MM.1S (cell line): ENCODE data around the gene AAK1.
A peak's percentile ranks its signal among the peaks of the same experiment; 100 is the strongest.

Experiments
- DNase-seq: peaks from one replicate; pipeline ENCODE4 v3.0.0-alpha.2; 2015
- H2AFZ ChIP-seq: fragments of 300-600 bp; sonication (generic); 2 replicates; pipeline ENCODE4 v1.6.0; 2016; ENCODE audit warnings: antibody characterized with exemption, low read length
- H3F3A ChIP-seq: fragments of 300-600 bp; sonication (generic); 2 replicates; pipeline ENCODE4 v1.6.1; 2016; ENCODE audit warnings: mild to moderate bottlenecking, antibody characterized with exemption, low read length, moderate library complexity, mixed read lengths; ENCODE audit not compliant: insufficient read depth
- H3K27ac ChIP-seq: fragments of 300-600 bp; sonication (generic); 2 replicates; pipeline ENCODE4 v1.5.1; 2016; ENCODE audit warnings: mild to moderate bottlenecking, low read length
- H3K27me3 ChIP-seq: fragments of 300-600 bp; sonication (generic); replicated peaks from 2 replicates; pipeline ENCODE4 v1.6.0; 2016; ENCODE audit warnings: low read length; ENCODE audit not compliant: insufficient read depth
- H3K36me3 ChIP-seq: fragments of 300-600 bp; sonication (generic); replicated peaks from 2 replicates; pipeline ENCODE4 v1.6.1; 2016; ENCODE audit warnings: mild to moderate bottlenecking, low read length, mixed read lengths; ENCODE audit not compliant: insufficient read depth
- H3K4me1 ChIP-seq: fragments of 300-600 bp; sonication (generic); 2 replicates; pipeline ENCODE4 v1.6.1; 2016; ENCODE audit warnings: low read length, mixed read lengths
- H3K4me2 ChIP-seq: fragments of 300-600 bp; sonication (generic); 2 replicates; pipeline ENCODE4 v1.6.0; 2016; ENCODE audit warnings: low read depth, low read length
- H3K4me3 ChIP-seq: fragments of 300-600 bp; sonication (generic); 2 replicates; pipeline ENCODE4 v1.5.1; 2016; ENCODE audit warnings: low read length, mixed read lengths
- H3K79me2 ChIP-seq: fragments of 300-600 bp; sonication (generic); 2 replicates; pipeline ENCODE4 v1.6.1; 2016; ENCODE audit warnings: mixed run types, low read length, mixed read lengths
- H3K9ac ChIP-seq: fragments of 300-600 bp; sonication (generic); 2 replicates; pipeline ENCODE4 v1.6.1; 2016; ENCODE audit warnings: low read length, mixed read lengths
- H3K9me2 ChIP-seq: fragments of 300-600 bp; sonication (generic); replicated peaks from 2 replicates; pipeline ENCODE4 v1.6.1; 2016; ENCODE audit warnings: mild to moderate bottlenecking, low read length, mixed read lengths; ENCODE audit not compliant: insufficient read depth
- H3K9me3 ChIP-seq: fragments of 300-600 bp; sonication (generic); replicated peaks from 2 replicates; pipeline ENCODE4 v1.6.1; 2016; ENCODE audit warnings: mild to moderate bottlenecking, low read length, mixed read lengths; ENCODE audit not compliant: insufficient read depth
- H4K20me1 ChIP-seq: fragments of 300-600 bp; sonication (generic); 2 replicates; pipeline ENCODE4 v1.6.1; 2016; ENCODE audit warnings: mild to moderate bottlenecking, low read length, moderate library complexity, mixed read lengths; ENCODE audit not compliant: insufficient read depth
- EZH2 ChIP-seq: fragments of 300-600 bp; sonication (generic); optimal IDR thresholded peaks from 2 replicates; pipeline ENCODE3; 2017; ENCODE audit warnings: low read depth, mild to moderate bottlenecking, antibody characterized with exemption, low read length, mixed read lengths
- EZH2phosphoT487 ChIP-seq: fragments of 300-600 bp; sonication (generic); IDR thresholded peaks from 2 replicates; pipeline ENCODE4 v1.6.1; 2018; ENCODE audit warnings: antibody characterized with exemption, low read length
- TF ChIP-seq, protein P1 (sequence below): fragments of 300-600 bp; sonication (generic); IDR thresholded peaks from 2 replicates; pipeline ENCODE4 v1.5.1; 2016; ENCODE audit warnings: antibody characterized with exemption, low read length, mixed read lengths

The AAK1 gene

DNA sequence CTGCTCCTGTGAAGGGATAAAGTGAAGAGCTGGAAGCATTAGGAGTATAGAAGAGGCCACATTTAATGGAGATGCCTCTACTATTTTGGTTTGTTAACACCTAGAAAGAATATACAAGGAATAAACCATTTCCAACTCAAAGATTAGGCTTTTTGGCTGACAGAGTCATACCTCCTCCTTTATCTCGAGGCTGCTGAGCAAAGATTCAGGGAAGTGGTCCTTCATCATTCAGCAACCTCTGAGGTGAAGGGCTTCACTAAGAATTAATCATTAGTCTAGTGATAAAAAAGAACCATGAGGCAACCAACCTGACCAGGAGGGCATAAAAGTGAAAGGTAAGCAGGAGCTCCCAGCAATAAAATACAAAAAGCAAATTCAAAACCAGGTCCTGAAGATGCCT is 25.8 kb downstream of the AAK1 start:
- Histone ChIP-seq H3K4me3 (no peak overlapping the region), H2AFZ (no peak overlapping the region), H3K79me2 (peaks cover 44% of the 10 kb centered on the region), H3K4me2 (no peak overlapping the region), H3K4me1 (peaks cover 27% of the 10 kb centered on the region), H3K9ac (no peak overlapping the region), H3K9me3 (no peaks in the 10 kb centered on the region), H4K20me1 (no peaks in the 10 kb centered on the region), H3F3A (peaks cover 11% of the 10 kb centered on the region; the same call in 1 of the 2 replicates), H3K36me3 (no peaks in the 10 kb centered on the region), H3K27me3 (no peaks in the 10 kb centered on the region), H3K9me2 (no peaks in the 10 kb centered on the region), H3K27ac (no peak overlapping the region)
- no peak for DNase-seq
- TF ChIP-seq, protein P1, sequence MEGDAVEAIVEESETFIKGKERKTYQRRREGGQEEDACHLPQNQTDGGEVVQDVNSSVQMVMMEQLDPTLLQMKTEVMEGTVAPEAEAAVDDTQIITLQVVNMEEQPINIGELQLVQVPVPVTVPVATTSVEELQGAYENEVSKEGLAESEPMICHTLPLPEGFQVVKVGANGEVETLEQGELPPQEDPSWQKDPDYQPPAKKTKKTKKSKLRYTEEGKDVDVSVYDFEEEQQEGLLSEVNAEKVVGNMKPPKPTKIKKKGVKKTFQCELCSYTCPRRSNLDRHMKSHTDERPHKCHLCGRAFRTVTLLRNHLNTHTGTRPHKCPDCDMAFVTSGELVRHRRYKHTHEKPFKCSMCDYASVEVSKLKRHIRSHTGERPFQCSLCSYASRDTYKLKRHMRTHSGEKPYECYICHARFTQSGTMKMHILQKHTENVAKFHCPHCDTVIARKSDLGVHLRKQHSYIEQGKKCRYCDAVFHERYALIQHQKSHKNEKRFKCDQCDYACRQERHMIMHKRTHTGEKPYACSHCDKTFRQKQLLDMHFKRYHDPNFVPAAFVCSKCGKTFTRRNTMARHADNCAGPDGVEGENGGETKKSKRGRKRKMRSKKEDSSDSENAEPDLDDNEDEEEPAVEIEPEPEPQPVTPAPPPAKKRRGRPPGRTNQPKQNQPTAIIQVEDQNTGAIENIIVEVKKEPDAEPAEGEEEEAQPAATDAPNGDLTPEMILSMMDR, result no peak
- no peak for TF ChIP-seq EZH2
- no peak for TF ChIP-seq EZH2phosphoT487

DNA sequence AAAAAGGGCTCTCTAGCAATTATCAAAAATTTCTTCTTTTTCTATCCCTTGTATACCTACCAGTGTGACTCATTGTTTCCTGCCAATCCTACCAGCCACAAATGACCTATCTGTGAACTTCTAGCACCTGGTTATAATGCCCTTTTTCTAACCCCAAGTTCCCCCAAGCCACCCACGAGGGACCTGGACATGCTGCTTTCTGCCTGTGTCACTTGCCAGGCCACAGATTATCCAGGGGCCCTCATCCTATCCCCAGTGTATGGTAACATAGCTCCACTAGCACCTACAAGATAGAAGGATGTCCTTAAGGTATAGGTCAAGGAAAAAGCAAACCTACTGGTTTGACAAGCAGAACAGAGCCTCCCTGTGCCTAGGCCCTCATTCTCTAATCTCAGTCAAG is 26.8 kb downstream of the AAK1 start:
- peaks cover 11% of the 10 kb centered on the region; the same call in 1 of the 2 replicates for H3F3A ChIP-seq
- H3K36me3 ChIP-seq, result no peaks in the 10 kb centered on the region
- peaks cover 44% of the 10 kb centered on the region for H3K79me2 ChIP-seq
- H3K27ac ChIP-seq, result no peak overlapping the region
- H3K27me3 ChIP-seq, result no peaks in the 10 kb centered on the region
- H3K4me2 ChIP-seq, result peak overlapping the region; percentile 36; the same call in 1 of the 2 replicates
- H2AFZ ChIP-seq, result no peak overlapping the region
- DNase-seq, result peak; percentile 62
- H3K4me1 ChIP-seq, result peaks cover 27% of the 10 kb centered on the region
- no peak overlapping the region for H3K9ac ChIP-seq
- H4K20me1 ChIP-seq, result no peaks in the 10 kb centered on the region
- TF ChIP-seq EZH2 (no peak), EZH2phosphoT487 (no peak)
- TF ChIP-seq, protein P1, result no peak
- no peaks in the 10 kb centered on the region for H3K9me2 ChIP-seq
- no peak overlapping the region for H3K4me3 ChIP-seq
- no peaks in the 10 kb centered on the region for H3K9me3 ChIP-seq

DNA sequence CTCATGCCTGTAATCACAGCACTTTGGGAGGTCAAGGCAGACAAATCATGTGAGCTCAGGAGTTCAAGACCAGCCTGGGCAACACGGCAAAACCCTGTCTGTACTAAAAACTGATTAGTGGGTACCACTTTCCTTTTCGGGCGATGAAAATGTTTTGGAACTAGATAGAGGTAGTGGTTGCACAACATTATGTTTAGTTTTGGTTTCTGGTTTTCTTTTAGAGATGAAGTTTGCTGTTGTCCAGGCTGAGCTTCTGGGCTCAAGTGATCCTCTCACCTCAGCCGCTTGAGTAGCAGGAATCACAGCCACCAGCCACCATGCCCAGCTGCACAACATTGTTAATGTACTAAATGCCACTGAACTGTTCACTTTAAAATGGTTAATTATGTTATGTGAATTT is 27.6 kb downstream of the AAK1 start:
- H2AFZ ChIP-seq, result no peak overlapping the region
- peaks cover 36% of the 10 kb centered on the region for H3K79me2 ChIP-seq
- H3K27ac ChIP-seq, result peak overlapping the region; percentile 7; the same call in 1 of the 2 replicates
- peak; percentile 76 for DNase-seq
- no peak overlapping the region for H3K4me3 ChIP-seq
- H3F3A ChIP-seq, result peaks cover 11% of the 10 kb centered on the region; the same call in 1 of the 2 replicates
- no peaks in the 10 kb centered on the region for H3K9me2 ChIP-seq
- no peaks in the 10 kb centered on the region for H4K20me1 ChIP-seq
- peak overlapping the region; percentile 36; the same call in 1 of the 2 replicates for H3K4me2 ChIP-seq
- H3K9ac ChIP-seq, result no peak overlapping the region
- H3K36me3 ChIP-seq, result no peaks in the 10 kb centered on the region
- H3K27me3 ChIP-seq, result no peaks in the 10 kb centered on the region
- H3K9me3 ChIP-seq, result no peaks in the 10 kb centered on the region
- peaks cover 27% of the 10 kb centered on the region for H3K4me1 ChIP-seq
- TF ChIP-seq, protein P1, result no peak
